Dermis blood vessel endothelial cell (primary cell): ENCODE measurements around the gene SPINT1. TPM values are rescaled to one million over a fixed set of nuclear protein-coding genes. Genes with fewer than 3 reads are reported as not detected.
A peak's percentile ranks its signal among the peaks of the same experiment; 100 is the strongest.

Source experiments
- DNase-seq: peaks from one replicate; pipeline ENCODE4 v3.0.0; 2010
- total RNA-seq: library from RNA; depleted of rRNA; stranded (reverse); fragments of >200 nt; gene quantifications from 2 replicates; pipeline ENCODE4 v1.2.3, GENCODE V29; 2014

Gene SPINT1
- total RNA-seq, 1 donor from 2014 or later: 1.2 TPM

GRCh38 chr15:40893733-40894680 lies 50.2 kb downstream of the SPINT1 start, which contains the start of gene VPS18:
Gene VPS18, plus strand, starts transcription at chr15:40894450. Its CDS starts 319 bp downstream, at chr15:40894769.
- peak; percentile 99 for DNase-seq

GRCh38 chr15:40894681-40895448 lies 51.0 kb downstream of the SPINT1 start:
- DNase-seq: peak; percentile 88

DNA sequence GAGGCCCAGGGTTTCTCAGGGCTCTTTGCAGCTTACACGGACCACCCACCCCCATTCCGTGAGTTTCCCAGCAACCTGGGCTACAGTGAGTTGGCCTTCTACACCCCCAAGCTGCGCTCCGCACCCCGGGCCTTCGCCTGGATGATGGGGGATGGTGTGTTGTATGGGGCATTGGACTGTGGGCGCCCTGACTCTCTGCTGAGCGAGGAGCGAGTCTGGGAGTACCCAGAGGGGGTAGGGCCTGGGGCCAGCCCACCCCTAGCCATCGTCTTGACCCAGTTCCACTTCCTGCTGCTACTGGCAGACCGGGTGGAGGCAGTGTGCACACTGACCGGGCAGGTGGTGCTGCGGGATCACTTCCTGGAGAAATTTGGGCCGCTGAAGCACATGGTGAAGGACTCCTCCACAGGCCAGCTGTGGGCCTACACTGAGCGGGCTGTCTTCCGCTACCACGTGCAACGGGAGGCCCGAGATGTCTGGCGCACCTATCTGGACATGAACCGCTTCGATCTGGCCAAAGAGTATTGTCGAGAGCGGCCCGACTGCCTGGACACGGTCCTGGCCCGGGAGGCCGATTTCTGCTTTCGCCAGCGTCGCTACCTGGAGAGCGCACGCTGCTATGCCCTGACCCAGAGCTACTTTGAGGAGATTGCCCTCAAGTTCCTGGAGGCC lies 55.8 kb downstream of the SPINT1 start:
- no peak for DNase-seq

GRCh38 chr15:40900256-40901052 lies 56.6 kb downstream of the SPINT1 start:
- DNase-seq: no peak

DNA sequence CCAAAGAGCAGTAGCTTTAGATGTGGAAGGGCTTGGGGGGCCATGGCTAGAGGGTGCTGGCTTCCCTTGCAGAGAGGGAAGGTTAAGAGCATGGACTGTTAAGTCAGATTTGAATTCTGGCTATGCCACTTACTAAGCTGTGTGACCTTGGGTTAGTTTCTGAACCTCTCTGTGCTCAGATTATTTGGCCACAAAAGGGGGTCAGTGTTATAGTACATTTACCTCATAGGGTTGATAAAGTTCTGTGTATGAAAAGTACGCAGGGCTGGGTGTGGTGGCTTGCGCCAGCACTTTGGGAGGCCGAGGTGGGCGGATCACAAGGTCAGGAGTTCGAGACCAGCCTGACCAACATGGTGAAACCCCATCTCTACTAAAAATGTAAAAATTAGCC lies 57.2 kb downstream of the SPINT1 start:
- DNase-seq: no peak

DNA sequence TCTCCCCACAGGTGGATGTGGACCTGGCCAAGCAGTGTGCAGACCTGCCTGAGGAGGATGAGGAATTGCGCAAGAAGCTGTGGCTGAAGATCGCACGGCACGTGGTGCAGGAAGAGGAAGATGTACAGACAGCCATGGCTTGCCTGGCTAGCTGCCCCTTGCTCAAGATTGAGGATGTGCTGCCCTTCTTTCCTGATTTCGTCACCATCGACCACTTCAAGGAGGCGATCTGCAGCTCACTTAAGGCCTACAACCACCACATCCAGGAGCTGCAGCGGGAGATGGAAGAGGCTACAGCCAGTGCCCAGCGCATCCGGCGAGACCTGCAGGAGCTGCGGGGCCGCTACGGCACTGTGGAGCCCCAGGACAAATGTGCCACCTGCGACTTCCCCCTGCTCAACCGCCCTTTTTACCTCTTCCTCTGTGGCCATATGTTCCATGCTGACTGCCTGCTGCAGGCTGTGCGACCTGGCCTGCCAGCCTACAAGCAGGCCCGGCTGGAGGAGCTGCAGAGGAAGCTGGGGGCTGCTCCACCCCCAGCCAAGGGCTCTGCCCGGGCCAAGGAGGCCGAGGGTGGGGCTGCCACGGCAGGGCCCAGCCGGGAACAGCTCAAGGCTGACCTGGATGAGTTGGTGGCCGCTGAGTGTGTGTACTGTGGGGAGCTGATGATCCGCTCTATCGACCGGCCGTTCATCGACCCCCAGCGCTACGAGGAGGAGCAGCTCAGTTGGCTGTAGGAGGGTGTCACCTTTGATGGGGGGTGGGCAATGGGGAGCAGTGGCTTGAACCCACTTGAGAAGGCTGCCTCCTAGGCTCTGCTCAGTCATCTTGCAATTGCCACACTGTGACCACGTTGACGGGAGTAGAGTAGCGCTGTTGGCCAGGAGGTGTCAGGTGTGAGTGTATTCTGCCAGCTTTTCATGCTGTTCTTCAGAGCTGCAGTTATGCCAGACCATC lies 59.0 kb downstream of the SPINT1 start:
- DNase-seq: no peak

GRCh38 chr15:40904552-40905201 lies 60.8 kb downstream of the SPINT1 start:
- no peak for DNase-seq

DNA sequence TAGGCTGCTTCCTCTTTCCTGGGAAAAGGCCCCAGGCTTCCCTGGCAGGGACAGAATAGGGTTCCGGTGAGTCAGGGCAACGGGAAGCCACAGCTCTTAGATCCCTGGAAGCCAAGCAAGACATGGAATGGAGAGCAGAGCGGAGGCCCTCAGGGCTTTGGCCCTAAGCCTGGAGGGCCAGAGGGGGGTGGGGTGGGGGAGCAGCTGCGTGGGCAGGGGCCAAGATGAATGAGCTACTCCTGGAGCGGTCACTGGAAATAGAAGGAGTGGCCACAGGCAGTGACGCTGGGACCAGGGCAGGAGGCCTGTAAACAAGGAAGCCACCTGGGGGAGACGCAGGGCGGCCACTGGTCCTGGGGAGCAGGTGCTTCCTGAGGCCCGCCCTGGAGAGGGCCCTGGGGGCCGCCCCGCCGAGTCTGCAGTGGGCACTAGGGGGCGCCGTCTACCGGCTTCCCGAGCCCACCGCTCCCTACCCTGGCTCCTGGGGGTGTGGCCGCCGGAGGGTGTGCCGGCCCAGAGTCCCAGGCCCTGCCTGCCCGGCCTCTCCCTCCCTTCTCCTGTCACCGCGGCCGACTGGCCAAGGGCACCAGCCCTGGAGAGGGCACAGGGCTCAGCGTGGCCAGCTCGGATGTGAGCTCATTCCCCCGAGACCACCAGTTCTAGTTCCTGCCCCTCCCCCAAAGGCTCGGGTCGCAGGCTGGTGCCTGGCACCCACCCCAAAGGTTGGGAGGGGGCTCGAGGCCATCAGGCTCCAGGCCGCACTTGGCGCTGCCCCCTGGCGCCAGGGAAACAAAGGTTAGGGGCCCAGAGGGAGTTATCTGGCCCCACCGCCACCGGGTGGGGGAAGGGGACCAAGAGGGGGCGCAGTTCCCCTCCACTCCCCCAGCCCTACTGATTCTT lies 62.5 kb downstream of the SPINT1 start:
- peak; percentile 99 for DNase-seq

- DNase-seq: peak; percentile 93
These were observed 63.3 kb downstream of the SPINT1 start for GRCh38 chr15:40906991-40907802.

Other genes with a start within 250 kb of the SPINT1 start
- 7.5 and 37.5 TPM in 2 replicates for gene KNL1, start 249.8 kb upstream of the SPINT1 start, total RNA-seq
- 4.8 and 10.7 TPM in 2 replicates for gene RAD51, start 148.9 kb upstream of the SPINT1 start, total RNA-seq
- gene RMDN3, start 88.8 kb upstream of the SPINT1 start, total RNA-seq: 31.0 and 46.1 TPM in 2 replicates
- gene GCHFR, start 80.0 kb upstream of the SPINT1 start, total RNA-seq: 29.5 and 30.6 TPM in 2 replicates
- 1.0 and 2.1 TPM in 2 replicates for gene C15orf62, start 74.1 kb upstream of the SPINT1 start, total RNA-seq
- gene ZFYVE19, start 37.0 kb upstream of the SPINT1 start, total RNA-seq: 32.3 and 47.5 TPM in 2 replicates
- 21.6 and 61.4 TPM in 2 replicates for gene DNAJC17, start 36.6 kb upstream of the SPINT1 start, total RNA-seq
- not detected in 2 replicates for gene PPP1R14D, start 15.3 kb upstream of the SPINT1 start, total RNA-seq
- gene RHOV, start 30.2 kb downstream of the SPINT1 start, total RNA-seq: 0.17 TPM in 1 of 2 replicates, not detected in the other
- 64.1 and 67.2 TPM in 2 replicates for gene VPS18, start 50.4 kb downstream of the SPINT1 start, total RNA-seq
- gene DLL4, start 85.3 kb downstream of the SPINT1 start, total RNA-seq: 128 and 158 TPM in 2 replicates
- gene CHAC1, start 109.4 kb downstream of the SPINT1 start, total RNA-seq: 2.2 and 2.9 TPM in 2 replicates